ENCODE results near the gene MTG2.

Gene MTG2

GRCh38 chr20:62233684-62234083 lies 50.9 kb downstream of the MTG2 start:
- no peak for DNase-seq (ENCODE audit: low read depth)

DNA sequence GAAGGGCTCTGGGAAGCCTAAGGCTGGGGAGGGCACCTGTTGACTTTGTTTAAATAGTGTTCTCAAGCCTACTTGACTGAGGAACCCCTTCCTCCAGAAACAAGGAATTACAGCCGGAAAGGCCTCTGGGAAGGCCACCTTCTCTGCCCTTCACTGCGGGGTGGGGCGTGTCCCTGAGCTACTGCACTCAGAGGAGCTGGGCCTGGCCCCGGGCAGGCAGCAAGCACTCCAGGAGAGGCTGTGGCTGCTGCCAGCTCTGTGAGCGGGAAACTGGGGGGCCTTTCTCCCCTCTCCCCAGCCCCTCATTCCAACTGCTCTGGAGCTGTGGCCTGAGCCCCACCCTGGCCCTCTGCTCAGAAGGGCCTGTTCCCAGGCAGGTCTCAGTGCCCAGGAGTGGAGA lies 51.5 kb downstream of the MTG2 start:
- DNase-seq (ENCODE audit: low read depth): no peak

- DNase-seq (ENCODE audit: low read depth): no peak
Observed at GRCh38 chr20:62235001-62235776, 52.4 kb downstream of the MTG2 start.

GRCh38 chr20:62235777-62236157 lies 52.9 kb downstream of the MTG2 start:
- DNase-seq (ENCODE audit: low read depth): no peak

GRCh38 chr20:62236200-62236599 lies 53.4 kb downstream of the MTG2 start:
- DNase-seq (ENCODE audit: low read depth): no peak

DNA sequence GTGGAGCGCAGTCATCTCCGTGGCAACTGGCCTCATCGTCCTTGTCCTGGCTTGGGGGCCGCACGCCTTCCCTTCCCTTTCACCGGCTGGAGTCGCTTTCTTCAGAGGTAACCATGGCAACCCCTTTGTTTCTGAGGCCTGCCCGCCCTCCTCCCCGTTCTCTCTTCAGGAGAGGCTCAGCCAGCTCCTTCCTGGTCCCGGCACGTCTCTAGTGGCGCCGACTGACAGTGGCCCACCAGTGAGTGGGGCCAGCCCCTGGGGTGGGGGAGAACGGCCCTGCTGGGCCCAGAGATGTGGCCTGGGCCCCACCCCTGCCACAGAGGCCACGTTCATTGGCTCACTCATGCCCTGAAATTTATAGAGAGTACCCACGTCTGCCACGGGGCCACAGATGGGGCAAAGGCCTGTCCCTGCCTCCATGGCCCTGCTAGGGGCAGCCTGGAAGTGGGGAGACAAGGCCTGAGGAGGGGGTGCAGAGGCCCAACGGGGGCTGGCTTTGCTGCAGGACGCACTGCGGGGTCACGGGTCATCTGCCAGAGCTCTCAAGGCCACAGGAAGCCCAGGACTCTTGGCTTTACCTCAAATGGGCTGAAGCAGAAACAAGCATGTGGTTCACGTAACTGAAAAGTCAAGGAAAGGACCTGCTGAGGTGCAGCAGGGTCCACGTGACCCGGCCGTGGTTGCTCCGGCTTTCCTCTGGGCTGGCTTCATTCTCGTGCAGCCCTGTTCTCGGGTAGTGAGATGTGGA lies 54.1 kb downstream of the MTG2 start:
- no peak for DNase-seq (ENCODE audit: low read depth)

DNA sequence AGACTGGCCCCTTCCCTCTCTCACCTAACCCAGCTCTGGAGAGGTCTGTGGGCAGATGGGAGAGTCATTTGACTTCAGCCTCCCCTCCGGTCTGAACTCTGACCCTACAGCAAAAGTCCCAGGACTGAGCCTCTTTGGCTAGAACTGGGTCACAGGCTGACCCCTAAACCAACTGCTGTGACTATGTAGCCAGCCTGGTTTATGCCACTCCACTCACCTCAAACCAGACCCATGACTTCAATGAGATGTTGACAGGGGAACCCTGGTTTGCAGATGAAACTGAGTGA lies 54.6 kb downstream of the MTG2 start:
- DNase-seq (ENCODE audit: low read depth): no peak

DNA sequence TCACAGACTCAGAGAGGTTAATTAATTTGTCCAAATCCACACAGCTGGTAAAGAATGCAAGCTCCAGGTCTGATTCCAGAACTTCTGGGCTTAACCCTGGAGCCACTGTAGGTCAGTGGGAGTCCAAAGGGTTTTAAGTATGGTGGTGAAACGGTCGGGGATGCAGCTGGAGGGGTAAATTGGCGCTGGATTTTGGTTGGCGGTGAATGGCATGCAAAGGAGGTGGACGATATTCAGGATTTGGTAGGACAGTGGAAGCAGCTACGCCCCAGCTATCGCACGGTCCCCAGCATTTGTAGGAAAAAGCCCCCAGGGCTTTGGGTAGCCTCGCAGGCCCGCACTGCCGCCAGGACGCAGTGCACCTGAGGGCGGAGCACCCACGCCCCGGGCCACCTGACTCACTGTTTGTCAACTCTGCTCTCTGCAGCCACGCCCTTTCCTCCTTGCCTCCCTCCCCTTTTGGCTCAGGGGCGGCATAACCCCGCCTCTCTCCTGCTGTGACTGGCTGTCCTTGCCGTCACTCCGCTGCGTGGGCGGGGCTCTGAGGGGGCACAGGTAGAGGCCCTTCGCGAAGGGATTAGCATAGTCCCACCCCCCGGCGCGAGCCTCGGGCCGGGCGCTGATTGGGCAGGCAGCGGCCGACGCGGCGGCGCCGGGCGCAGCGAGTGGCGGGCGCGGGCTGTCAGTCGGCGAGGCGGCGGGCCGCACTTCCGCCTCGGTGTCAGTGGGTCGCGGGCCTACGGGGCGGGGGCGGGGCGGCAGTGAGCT lies 55.2 kb downstream of the MTG2 start, which contains the start of gene OSBPL2:
OSBPL2 (plus strand) TSS at position 721 of the 768 bp plus-strand sequence. CDS start 17,664 bp downstream, outside the sequence.
- DNase-seq (ENCODE audit: low read depth): peak; percentile 95

- DNase-seq (ENCODE audit: low read depth): no peak
Observed at GRCh38 chr20:62238569-62239277, 55.9 kb downstream of the MTG2 start.

DNA sequence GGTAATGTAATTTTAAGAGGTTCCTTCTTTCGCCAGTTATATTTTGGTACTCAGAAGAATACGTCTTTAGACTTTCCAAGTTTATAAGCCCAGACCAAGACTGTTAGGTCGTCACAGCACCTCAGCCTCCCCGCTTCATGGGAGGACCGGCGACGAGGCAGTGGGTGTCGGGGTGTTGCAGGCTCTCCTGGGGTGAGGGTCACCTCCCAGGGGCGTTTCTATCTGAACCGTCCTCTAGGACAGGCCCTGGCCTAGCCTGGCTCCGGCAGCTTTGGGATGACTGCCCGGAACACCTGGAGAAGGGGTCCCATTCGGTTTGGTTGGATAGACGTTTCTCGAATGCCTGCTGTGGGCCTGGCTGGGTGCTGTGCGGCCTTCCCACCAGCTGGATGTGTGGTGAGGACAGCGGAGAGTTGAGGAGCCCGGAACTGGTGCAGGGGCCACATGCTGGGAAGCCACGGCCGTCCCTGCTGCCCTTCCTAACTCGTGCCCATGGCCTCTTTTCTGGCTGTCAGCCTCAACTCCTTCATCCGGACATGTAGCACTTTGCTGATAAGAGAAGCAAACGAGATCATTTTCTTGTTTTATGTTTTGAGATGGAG lies 56.6 kb downstream of the MTG2 start:
- no peak for DNase-seq (ENCODE audit: low read depth)

GRCh38 chr20:62240020-62240685 lies 57.3 kb downstream of the MTG2 start:
- DNase-seq (ENCODE audit: low read depth): no peak

DNA sequence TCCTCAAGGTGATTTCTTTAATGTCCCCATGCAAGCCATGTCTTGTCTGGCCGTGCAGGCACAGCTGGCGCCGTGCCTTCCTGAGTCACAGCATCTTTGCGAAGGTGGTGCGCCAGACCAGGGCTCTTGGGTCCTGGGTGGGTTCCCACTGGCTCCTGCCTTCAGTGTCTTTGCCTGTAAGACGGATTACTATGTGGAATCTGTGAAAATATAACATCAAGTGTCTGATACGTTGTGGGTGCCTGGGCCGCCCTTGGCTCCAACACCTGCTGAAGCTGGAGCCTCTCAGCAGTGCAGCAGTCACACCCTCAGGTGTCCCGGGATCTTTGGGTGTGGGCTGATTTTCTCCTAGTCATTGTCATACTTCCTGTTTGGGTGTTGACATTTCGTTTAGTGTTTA lies 58.7 kb downstream of the MTG2 start:
- DNase-seq (ENCODE audit: low read depth): no peak

DNA sequence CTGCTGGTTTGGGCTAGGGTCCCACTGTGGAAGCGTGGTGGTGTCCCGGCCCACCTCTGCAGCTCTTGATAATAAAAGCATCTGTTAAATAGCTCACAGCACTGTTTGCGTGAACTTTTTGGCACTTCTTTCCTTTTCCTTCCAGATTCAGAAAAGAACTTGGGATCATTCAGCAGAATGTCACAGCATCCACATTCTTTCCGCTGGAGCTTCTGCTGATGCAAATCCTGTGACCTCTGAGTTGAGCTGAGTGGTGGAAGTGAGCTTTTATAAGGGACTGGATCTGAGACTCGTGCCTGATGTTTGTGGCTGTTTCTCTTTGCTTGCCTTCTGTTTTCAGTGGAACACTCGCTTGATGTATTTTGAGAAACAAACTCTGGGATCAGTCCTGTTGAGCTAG lies 59.3 kb downstream of the MTG2 start:
- DNase-seq (ENCODE audit: low read depth): no peak

DNA sequence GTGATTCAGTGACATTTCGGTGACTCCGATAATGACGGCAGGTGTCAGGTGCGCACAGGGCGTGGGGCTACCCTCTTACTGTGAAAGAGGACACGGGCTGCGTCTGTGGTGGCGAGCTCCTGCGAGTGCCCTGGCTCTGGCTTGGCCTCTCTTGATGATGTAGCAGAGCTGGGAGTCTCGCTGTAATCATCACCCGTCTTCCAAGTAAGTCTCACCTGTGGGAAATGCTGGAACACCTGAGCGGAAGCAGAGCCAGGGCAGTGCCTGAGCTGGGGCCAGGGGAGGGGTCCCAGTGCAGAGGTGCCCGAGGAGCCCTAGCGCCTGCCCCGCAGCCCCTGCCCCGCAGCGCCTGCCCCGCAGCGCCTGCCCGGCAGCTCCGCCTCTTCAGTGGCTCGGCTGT lies 60.3 kb downstream of the MTG2 start:
- no peak for DNase-seq (ENCODE audit: low read depth)

DNA sequence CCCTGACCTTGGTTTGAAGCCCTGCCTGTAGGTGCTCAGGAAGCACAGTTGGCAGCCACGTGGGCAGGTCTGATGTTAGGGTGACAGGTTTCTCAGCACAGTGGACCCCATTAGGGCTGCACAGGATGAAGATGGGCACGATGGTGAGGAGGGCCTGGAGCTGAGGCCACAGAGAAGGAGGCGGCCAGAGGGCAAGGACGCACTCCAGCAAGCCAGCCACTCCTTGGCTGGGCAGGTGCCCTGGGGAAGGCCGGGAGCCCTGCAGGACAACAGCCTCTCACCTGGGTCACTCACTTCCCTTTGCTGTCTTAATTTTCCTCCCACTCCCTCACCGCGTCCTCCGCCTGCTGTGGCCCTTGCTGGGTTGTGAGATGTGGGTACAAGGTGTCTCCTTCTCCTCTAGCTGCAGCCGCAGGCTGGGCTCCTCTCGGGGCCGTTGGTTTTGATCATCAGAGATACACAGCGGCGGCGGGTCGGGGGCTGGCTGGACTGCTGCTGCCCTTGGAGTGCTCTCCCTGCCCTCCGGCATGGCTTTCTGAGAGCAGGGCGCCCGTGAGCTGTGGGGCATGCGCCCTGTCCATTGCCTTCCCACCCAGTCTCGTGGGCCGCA lies 61.2 kb downstream of the MTG2 start:
- no peak for DNase-seq (ENCODE audit: low read depth)

- DNase-seq (ENCODE audit: low read depth): no peak
Observed at GRCh38 chr20:62244644-62245108, 61.8 kb downstream of the MTG2 start.

GRCh38 chr20:62245911-62246280 lies 63.1 kb downstream of the MTG2 start:
- DNase-seq (ENCODE audit: low read depth): no peak

- no peak for DNase-seq (ENCODE audit: low read depth)
Observed at GRCh38 chr20:62246431-62246830, 63.6 kb downstream of the MTG2 start.

- DNase-seq (ENCODE audit: low read depth): no peak
Observed at GRCh38 chr20:62246872-62247652, 64.2 kb downstream of the MTG2 start.

Data from amniotic epithelial cell (primary cell).